OCI-LY3 (cell line): ENCODE results near the gene RTN4RL1.

Experiments used
- CTCF ChIP-seq: fragments of 200-600, 300-600 bp; sonication (generic); IDR thresholded peaks from 2 replicates; pipeline ENCODE4 v1.5.1; 2014; ENCODE audit warnings: antibody characterized with exemption, low read length, low read depth
- EZH2phosphoT487 ChIP-seq: fragments of 200-600 bp; shearing (Covaris generic); IDR thresholded peaks from 2 replicates; pipeline ENCODE4 v1.6.1; 2018; ENCODE audit warnings: antibody characterized with exemption, mixed run types, low read depth

GRCh38 chr17:1960545-1960912, 64.6 kb downstream of the RTN4RL1 start:
- no peak for TF ChIP-seq CTCF
- TF ChIP-seq EZH2phosphoT487, result no peak
